Activated T-cell treated with anti-CD3 and anti-CD28 coated beads, Interleukin-2, amount 50 U/mL, for 72 hours (primary cell): Measurements from ENCODE around the gene KCNIP1. TPM values are rescaled to one million over a fixed set of nuclear protein-coding genes. Genes with fewer than 3 reads are reported as not detected.

Source experiments
- ATAC-seq, 2 donors: fragments of 150-1000 bp; cut with Tn5 transposase; replicated peaks in 1 of 2; 2 replicates each; pipeline ENCODE4 v1.10.0; 2021; ENCODE audit warnings: moderate library complexity in 2 of 2, mild to moderate bottlenecking in 1 of 2
- DNase-seq, 2 donors: peaks; one replicate each; pipeline ENCODE4 v3.0.0; 2021 to 2022; ENCODE audit warnings: mixed read lengths in 1 of 2
- H3K27ac Mint-ChIP-seq: one replicate; pipeline ENCODE4 v1.8.0; 2022; ENCODE audit warnings: mild to moderate bottlenecking, moderate library complexity, mixed read lengths
- H3K27me3 Mint-ChIP-seq: one replicate; pipeline ENCODE4 v1.8.0; 2022; ENCODE audit warnings: low read depth, mixed read lengths
- H3K36me3 Mint-ChIP-seq, 2 donors: one replicate each; pipeline ENCODE4 v1.8.0; 2022; ENCODE audit warnings: mixed read lengths in 2 of 2, mild to moderate bottlenecking in 1 of 2; ENCODE audit not compliant: insufficient read depth in 2 of 2
- H3K4me1 Mint-ChIP-seq: one replicate; pipeline ENCODE4 v1.8.0; 2022; ENCODE audit warnings: low read depth, mixed read lengths
- H3K4me3 Mint-ChIP-seq, 2 donors: one replicate each; pipeline ENCODE4 v1.8.0; 2022; ENCODE audit warnings: mild to moderate bottlenecking in 2 of 2, mixed read lengths in 2 of 2, moderate library complexity in 2 of 2
- H3K9me3 Mint-ChIP-seq, 2 donors: one replicate each; pipeline ENCODE4 v1.8.0; 2022; ENCODE audit warnings: mixed read lengths in 2 of 2
- total RNA-seq, 2 donors: library from RNA; stranded (reverse); gene quantifications; one replicate each; pipeline ENCODE4 v1.2.3, GENCODE V29; 2022

KCNIP1 gene
- not detected for total RNA-seq

GRCh38 chr5:170503990-170504596 is at the start of gene KCNIP1:
Gene KCNIP1 (plus strand): TSS chr5:170504020.
- Mint-ChIP-seq H3K4me1 (no peaks in the 10 kb centered on the region), H3K36me3 (peaks cover 0 to 2% of the 10 kb centered on the region in 2 donors), H3K27me3 (peaks cover 58% of the 10 kb centered on the region), H3K4me3 (no peak within 1 kb of the TSS), H3K27ac (no peak within 1 kb of the TSS), H3K9me3 (no peaks in the 10 kb centered on the region)
- ATAC-seq (no peak), DNase-seq (no peak)

GRCh38 chr5:170463426-170463825 is 40.4 kb upstream of the KCNIP1 start:
- Mint-ChIP-seq H3K9me3 (peaks cover 2 to 4% of the 10 kb centered on the region in 2 donors), H3K27ac (no peak overlapping the region), H3K4me1 (no peaks in the 10 kb centered on the region), H3K36me3 (peaks cover 4 to 6% of the 10 kb centered on the region in 2 donors), H3K4me3 (no peak overlapping the region), H3K27me3 (peaks cover 41% of the 10 kb centered on the region)
- DNase-seq (no peak), ATAC-seq (no peak)

GRCh38 chr5:170464280-170465127 is 39.3 kb upstream of the KCNIP1 start:
- no peak overlapping the region for H3K27ac Mint-ChIP-seq
- peaks cover 3 to 6% of the 10 kb centered on the region in 2 donors for H3K36me3 Mint-ChIP-seq
- no peak overlapping the region for H3K4me3 Mint-ChIP-seq
- DNase-seq: no peak
- peaks cover 39% of the 10 kb centered on the region for H3K27me3 Mint-ChIP-seq
- H3K9me3 Mint-ChIP-seq: peaks cover 2 to 4% of the 10 kb centered on the region in 2 donors
- H3K4me1 Mint-ChIP-seq: no peaks in the 10 kb centered on the region
- no peak for ATAC-seq

- ATAC-seq (no peak), DNase-seq (no peak)
- no peaks in the 10 kb centered on the region for H3K36me3 Mint-ChIP-seq
- H3K27me3 Mint-ChIP-seq: peaks cover 39% of the 10 kb centered on the region
- no peaks in the 10 kb centered on the region for H3K4me1 Mint-ChIP-seq
- no peak overlapping the region for H3K27ac Mint-ChIP-seq
- no peak overlapping the region for H3K4me3 Mint-ChIP-seq
- no peaks in the 10 kb centered on the region for H3K9me3 Mint-ChIP-seq
Measured at GRCh38 chr5:170466553-170466952, 37.3 kb upstream of the KCNIP1 start.

GRCh38 chr5:170466988-170467707 is 36.7 kb upstream of the KCNIP1 start:
- no peaks in the 10 kb centered on the region for H3K9me3 Mint-ChIP-seq
- no peak overlapping the region for H3K27ac Mint-ChIP-seq
- H3K36me3 Mint-ChIP-seq: no peaks in the 10 kb centered on the region
- H3K4me3 Mint-ChIP-seq: no peak overlapping the region
- ATAC-seq (peak; percentile 98), DNase-seq (peak; percentile 61)
- no peaks in the 10 kb centered on the region for H3K4me1 Mint-ChIP-seq
- H3K27me3 Mint-ChIP-seq: peaks cover 39% of the 10 kb centered on the region

GRCh38 chr5:170468633-170469285 is 35.1 kb upstream of the KCNIP1 start:
- no peak for DNase-seq
- Mint-ChIP-seq H3K27ac (no peak overlapping the region), H3K9me3 (no peaks in the 10 kb centered on the region), H3K27me3 (peaks cover 48% of the 10 kb centered on the region), H3K4me1 (no peaks in the 10 kb centered on the region), H3K36me3 (no peaks in the 10 kb centered on the region), H3K4me3 (no peak overlapping the region)
- no peak for ATAC-seq

GRCh38 chr5:170469414-170469813 is 34.4 kb upstream of the KCNIP1 start:
- no peaks in the 10 kb centered on the region for H3K4me1 Mint-ChIP-seq
- no peak overlapping the region for H3K4me3 Mint-ChIP-seq
- H3K36me3 Mint-ChIP-seq: no peaks in the 10 kb centered on the region
- peaks cover 50% of the 10 kb centered on the region for H3K27me3 Mint-ChIP-seq
- H3K9me3 Mint-ChIP-seq: peaks cover 0 to under 1% of the 10 kb centered on the region in 2 donors
- ATAC-seq: no peak
- DNase-seq: no peak
- H3K27ac Mint-ChIP-seq: no peak overlapping the region

- Mint-ChIP-seq H3K27ac (no peak overlapping the region), H3K4me1 (no peaks in the 10 kb centered on the region), H3K4me3 (no peak overlapping the region), H3K36me3 (no peaks in the 10 kb centered on the region), H3K27me3 (peaks cover 52% of the 10 kb centered on the region), H3K9me3 (peaks cover 0 to 3% of the 10 kb centered on the region in 2 donors)
- DNase-seq: no peak
- ATAC-seq: no peak
Measured at GRCh38 chr5:170470275-170470674, 33.5 kb upstream of the KCNIP1 start.

- peaks cover 0 to 3% of the 10 kb centered on the region in 2 donors for H3K9me3 Mint-ChIP-seq
- no peaks in the 10 kb centered on the region for H3K36me3 Mint-ChIP-seq
- peaks cover 52% of the 10 kb centered on the region for H3K27me3 Mint-ChIP-seq
- DNase-seq (no peak), ATAC-seq (no peak)
- H3K27ac Mint-ChIP-seq: no peak overlapping the region
- H3K4me3 Mint-ChIP-seq: no peak overlapping the region
- no peaks in the 10 kb centered on the region for H3K4me1 Mint-ChIP-seq
Measured at GRCh38 chr5:170470808-170471404, 32.9 kb upstream of the KCNIP1 start.

GRCh38 chr5:170471551-170472178 is 32.2 kb upstream of the KCNIP1 start:
- Mint-ChIP-seq H3K4me3 (no peak overlapping the region), H3K9me3 (peaks cover 0 to 3% of the 10 kb centered on the region in 2 donors), H3K4me1 (no peaks in the 10 kb centered on the region), H3K27me3 (peaks cover 52% of the 10 kb centered on the region), H3K27ac (no peak overlapping the region), H3K36me3 (no peaks in the 10 kb centered on the region)
- ATAC-seq (no peak), DNase-seq (no peak)

- Mint-ChIP-seq H3K27me3 (peaks cover 57% of the 10 kb centered on the region), H3K9me3 (peaks cover 0 to 3% of the 10 kb centered on the region in 2 donors), H3K36me3 (no peaks in the 10 kb centered on the region), H3K4me3 (no peak overlapping the region), H3K4me1 (no peaks in the 10 kb centered on the region), H3K27ac (no peak overlapping the region)
- ATAC-seq (no peak), DNase-seq (no peak)
Measured at GRCh38 chr5:170473642-170474041, 30.2 kb upstream of the KCNIP1 start.
